A549 (cell line): ENCODE measurements around the gene FANCM. TPM values are rescaled to one million over a fixed set of nuclear protein-coding genes. Genes with fewer than 3 reads are reported as not detected.

ENCODE experiments used
- ATAC-seq, 2 experiments: fragments of 200-7000 bp in 1 of 2; fragments of >200 bp in 1 of 2; cut with Nextera tagmentation in 1 of 2; cut with Tn5 transposase in 1 of 2; 3 replicates each; pipeline versions ENCODE4 v1.8.0 to v1.9.1; 2018 to 2020; ENCODE audit warnings: mild to moderate bottlenecking in 1 of 2, moderate library complexity in 1 of 2
- CTCF ChIA-PET: fragments of 300-600 bp; sonication (Branson Sonifier 250); formaldehyde crosslinking; extraction: SDS; loops from one replicate; lab custom pipeline; 2021; ENCODE audit warnings: antibody characterized with exemption, inconsistent platforms; lab: Yijun Ruan, JAX
- POLR2A ChIA-PET: fragments of 350-600 bp; formaldehyde crosslinking; extraction: SDS; loops from one replicate; lab custom pipeline; 2021; ENCODE audit warnings: antibody characterized with exemption, inconsistent platforms; lab: Yijun Ruan, JAX
- DNase-seq, 2 experiments: peaks; one replicate each; pipeline versions ENCODE4 v3.0.0 to v3.0.0-alpha.2; 2011 to 2016; ENCODE audit warnings: low read depth in 1 of 2, low spot score in 1 of 2
- FAIRE-seq: peaks from 2 replicates; lab custom pipeline; 2011; peaks lifted over from hg19 to GRCh38; lab: Jason Lieb, UNC
- H3K27ac ChIP-seq, 2 experiments: fragments of >200 bp; sonication (Bioruptor Twin); formaldehyde crosslinking; 3 replicates each; pipeline ENCODE4 v1.5.1; 2016 to 2017
- H3K4me1 ChIP-seq: fragments of >200 bp; sonication (Bioruptor Twin); formaldehyde crosslinking; 3 replicates; pipeline ENCODE4 v1.6.1; 2016
- H3K4me2 ChIP-seq: fragments of >200 bp; sonication (Bioruptor Twin); formaldehyde crosslinking; 3 replicates; pipeline ENCODE4 v1.6.1; 2016
- H3K4me3 ChIP-seq: fragments of >200 bp; sonication (Bioruptor Twin); formaldehyde crosslinking; 3 replicates; pipeline ENCODE4 v1.5.1; 2016
- H3K9me3 ChIP-seq: fragments of >200 bp; sonication (Bioruptor Twin); formaldehyde crosslinking; 3 replicates; pipeline ENCODE4 v1.6.1; 2016
- BHLHE40 ChIP-seq: IDR thresholded peaks from 2 replicates; pipeline ENCODE4 v1.6.1; 2012; ENCODE audit warnings: low read depth, low read length, inconsistent platforms
- CBX2 ChIP-seq: fragments of 200-600 bp; sonication (generic); IDR thresholded peaks from 2 replicates; pipeline ENCODE4 v1.6.1; 2016; ENCODE audit warnings: low read depth, mild to moderate bottlenecking, borderline replicate concordance
- CBX8 ChIP-seq: fragments of 200-600 bp; sonication (generic); IDR thresholded peaks from 2 replicates; pipeline ENCODE4 v1.6.1; 2016
- EHF ChIP-seq: fragments of 250-450 bp; sonication (Bioruptor Pico); IDR thresholded peaks from 2 replicates; pipeline ENCODE4 v1.5.0; 2020; ENCODE audit warnings: mild to moderate bottlenecking
- HEYL ChIP-seq: fragments of 250-450 bp; sonication (Bioruptor Pico); IDR thresholded peaks from 2 replicates; pipeline ENCODE4 v1.8.0; 2021; ENCODE audit warnings: mild to moderate bottlenecking, moderate library complexity
- HOXA7 ChIP-seq: fragments of 250-450 bp; sonication (Bioruptor Pico); IDR thresholded peaks from 2 replicates; pipeline ENCODE4 v1.5.0; 2020; ENCODE audit warnings: mild to moderate bottlenecking, moderate library complexity
- HOXB13 ChIP-seq: fragments of 250-450 bp; sonication (Bioruptor Pico); IDR thresholded peaks from 2 replicates; pipeline ENCODE4 v1.5.0; 2020; ENCODE audit warnings: low read depth, mild to moderate bottlenecking, moderate library complexity
- HOXB5 ChIP-seq: fragments of 250-450 bp; sonication (Bioruptor Pico); IDR thresholded peaks from 2 replicates; pipeline ENCODE4 v1.5.0; 2020; ENCODE audit warnings: mild to moderate bottlenecking, moderate library complexity
- KDM5A ChIP-seq: fragments of 200-600 bp; sonication (generic); IDR thresholded peaks from 2 replicates; pipeline ENCODE4 v1.6.1; 2016; ENCODE audit warnings: antibody characterized with exemption, mild to moderate bottlenecking
- MAFK ChIP-seq: fragments of 450-650 bp; IDR thresholded peaks from 2 replicates; pipeline ENCODE4 v1.6.1; 2014; ENCODE audit not compliant: partially characterized antibody
- NPAS2 ChIP-seq: fragments of 250-450 bp; sonication (Bioruptor Pico); IDR thresholded peaks from 2 replicates; pipeline ENCODE4 v1.8.0; 2022; ENCODE audit warnings: mild to moderate bottlenecking, moderate library complexity, borderline replicate concordance
- POLR2A ChIP-seq: IDR thresholded peaks from 2 replicates; pipeline ENCODE4 v1.6.1; 2012; ENCODE audit warnings: mild to moderate bottlenecking, low read length
- POLR2AphosphoS2 ChIP-seq: conservative IDR thresholded peaks from 2 replicates; pipeline ENCODE4 v1.6.1; 2012; ENCODE audit warnings: low read length, improper control_type of control experiment, inconsistent platforms
- RAD21 ChIP-seq, 2 experiments: fragments of >200 bp in 1 of 2; sonication (Bioruptor Twin) in 1 of 2; formaldehyde crosslinking in 1 of 2; IDR thresholded peaks in 1 of 2; conservative IDR thresholded peaks in 1 of 2; 2 replicates in 1 of 2; 3 replicates in 1 of 2; pipeline ENCODE4 v1.6.1; 2012 to 2018; ENCODE audit warnings: inconsistent platforms in 1 of 2
- RARB ChIP-seq: fragments of 250-450 bp; sonication (Bioruptor Pico); IDR thresholded peaks from 2 replicates; pipeline ENCODE4 v1.8.0; 2021; ENCODE audit warnings: mild to moderate bottlenecking, moderate library complexity
- RNF2 ChIP-seq: fragments of 200-600 bp; sonication (generic); IDR thresholded peaks from 2 replicates; pipeline ENCODE4 v1.6.1; 2016; ENCODE audit warnings: low read depth, mild to moderate bottlenecking, antibody characterized with exemption, moderate library complexity, borderline replicate concordance
- SMC3 ChIP-seq: fragments of >200 bp; sonication (Bioruptor Twin); formaldehyde crosslinking; IDR thresholded peaks from 3 replicates; pipeline ENCODE4 v1.6.1; 2018; ENCODE audit warnings: inconsistent platforms
- TFCP2L1 ChIP-seq: fragments of 250-450 bp; sonication (Bioruptor Pico); IDR thresholded peaks from 2 replicates; pipeline ENCODE4 v1.5.0; 2021; ENCODE audit warnings: mild to moderate bottlenecking
- ZC3H11A ChIP-seq: fragments of 450-650 bp; IDR thresholded peaks from 2 replicates; pipeline ENCODE4 v1.6.1; 2014; ENCODE audit warnings: antibody characterized with exemption, mild to moderate bottlenecking
- ZFP36 ChIP-seq: fragments of 450-650 bp; IDR thresholded peaks from 2 replicates; pipeline ENCODE4 v1.6.1; 2014; ENCODE audit warnings: borderline replicate concordance; ENCODE audit not compliant: partially characterized antibody
- ZNF302 ChIP-seq: fragments of 250-450 bp; sonication (Bioruptor Pico); IDR thresholded peaks from 2 replicates; pipeline ENCODE4 v1.9.0; 2021; ENCODE audit warnings: inconsistent platforms, mild to moderate bottlenecking, moderate library complexity
- ZSCAN20 ChIP-seq: fragments of 250-450 bp; sonication (Bioruptor Pico); IDR thresholded peaks from 2 replicates; pipeline ENCODE4 v1.8.0; 2022; ENCODE audit warnings: mild to moderate bottlenecking, moderate library complexity
- WGBS: methylation state at CpG from one replicate; pipeline ENCODE4 v1.1.6; 2017; ENCODE audit errors: missing lambda C conversion rate; 5-methylcytosine and 5-hydroxymethylcytosine counted together
- polyA minus RNA-seq: library from RNA; depleted of rRNA, polyadenylated mRNA; stranded (reverse); fragments of >200 nt; gene quantifications from 2 replicates; pipeline ENCODE4 v1.2.3, GENCODE V29; 2011; rRNA and poly(A)+ RNA removed
- polyA plus RNA-seq, 4 experiments: library from polyadenylated mRNA; depleted of rRNA in 3 of 4; stranded (reverse); fragments of >200 nt; fragmentation: RNase III in 1 of 4; extraction: RNeasy Plus Mini Kit Qiagen cat#74134 plus additional on column Dnase treatment in 1 of 4; gene quantifications; 2 replicates in 3 of 4; 3 replicates in 1 of 4; pipeline ENCODE4 v1.2.3, GENCODE V29; 2011 to 2017
- TF ChIP-seq, protein P1 (sequence below): fragments of >200 bp; sonication (Bioruptor Twin); formaldehyde crosslinking; IDR thresholded peaks from 3 replicates; pipeline ENCODE4 v1.6.1; 2016
- TF ChIP-seq, protein P2 (sequence below): fragments of >200 bp; sonication (Bioruptor Twin); formaldehyde crosslinking; IDR thresholded peaks from 2 replicates; pipeline ENCODE4 v1.6.1; 2016
- TF ChIP-seq, protein P3 (sequence below): fragments of >200 bp; sonication (Bioruptor Twin); formaldehyde crosslinking; IDR thresholded peaks from 3 replicates; pipeline ENCODE4 v1.5.1; 2016
- TF ChIP-seq, protein P4 (sequence below): IDR thresholded peaks from 2 replicates; pipeline ENCODE4 v1.6.1; 2012
- TF ChIP-seq, protein P5 (sequence below): fragments of 450-650 bp; IDR thresholded peaks from 2 replicates; pipeline ENCODE4 v1.6.1; 2014; ENCODE audit warnings: antibody characterized with exemption

The FANCM gene, protein sequence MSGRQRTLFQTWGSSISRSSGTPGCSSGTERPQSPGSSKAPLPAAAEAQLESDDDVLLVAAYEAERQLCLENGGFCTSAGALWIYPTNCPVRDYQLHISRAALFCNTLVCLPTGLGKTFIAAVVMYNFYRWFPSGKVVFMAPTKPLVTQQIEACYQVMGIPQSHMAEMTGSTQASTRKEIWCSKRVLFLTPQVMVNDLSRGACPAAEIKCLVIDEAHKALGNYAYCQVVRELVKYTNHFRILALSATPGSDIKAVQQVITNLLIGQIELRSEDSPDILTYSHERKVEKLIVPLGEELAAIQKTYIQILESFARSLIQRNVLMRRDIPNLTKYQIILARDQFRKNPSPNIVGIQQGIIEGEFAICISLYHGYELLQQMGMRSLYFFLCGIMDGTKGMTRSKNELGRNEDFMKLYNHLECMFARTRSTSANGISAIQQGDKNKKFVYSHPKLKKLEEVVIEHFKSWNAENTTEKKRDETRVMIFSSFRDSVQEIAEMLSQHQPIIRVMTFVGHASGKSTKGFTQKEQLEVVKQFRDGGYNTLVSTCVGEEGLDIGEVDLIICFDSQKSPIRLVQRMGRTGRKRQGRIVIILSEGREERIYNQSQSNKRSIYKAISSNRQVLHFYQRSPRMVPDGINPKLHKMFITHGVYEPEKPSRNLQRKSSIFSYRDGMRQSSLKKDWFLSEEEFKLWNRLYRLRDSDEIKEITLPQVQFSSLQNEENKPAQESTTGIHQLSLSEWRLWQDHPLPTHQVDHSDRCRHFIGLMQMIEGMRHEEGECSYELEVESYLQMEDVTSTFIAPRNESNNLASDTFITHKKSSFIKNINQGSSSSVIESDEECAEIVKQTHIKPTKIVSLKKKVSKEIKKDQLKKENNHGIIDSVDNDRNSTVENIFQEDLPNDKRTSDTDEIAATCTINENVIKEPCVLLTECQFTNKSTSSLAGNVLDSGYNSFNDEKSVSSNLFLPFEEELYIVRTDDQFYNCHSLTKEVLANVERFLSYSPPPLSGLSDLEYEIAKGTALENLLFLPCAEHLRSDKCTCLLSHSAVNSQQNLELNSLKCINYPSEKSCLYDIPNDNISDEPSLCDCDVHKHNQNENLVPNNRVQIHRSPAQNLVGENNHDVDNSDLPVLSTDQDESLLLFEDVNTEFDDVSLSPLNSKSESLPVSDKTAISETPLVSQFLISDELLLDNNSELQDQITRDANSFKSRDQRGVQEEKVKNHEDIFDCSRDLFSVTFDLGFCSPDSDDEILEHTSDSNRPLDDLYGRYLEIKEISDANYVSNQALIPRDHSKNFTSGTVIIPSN (N-terminal part only)
- polyA plus RNA-seq (2011; rRNA removed) (5.7 and 8.8 TPM in 2 replicates), polyA plus RNA-seq (2017; fragmentation: RNase III; extraction: RNeasy Plus Mini Kit Qiagen cat#74134 plus additional on column Dnase treatment) (5.7 to 7.0 TPM (median 6.1 TPM) in 3 replicates), polyA minus RNA-seq (11.6 and 12.3 TPM in 2 replicates)
- 2.1 TPM in 2 replicates for polyA plus RNA-seq (2012; cell fraction: cytosol; rRNA removed)
- 3.0 and 4.2 TPM in 2 replicates for polyA plus RNA-seq (2012; cell fraction: nucleus; rRNA removed)

DNA sequence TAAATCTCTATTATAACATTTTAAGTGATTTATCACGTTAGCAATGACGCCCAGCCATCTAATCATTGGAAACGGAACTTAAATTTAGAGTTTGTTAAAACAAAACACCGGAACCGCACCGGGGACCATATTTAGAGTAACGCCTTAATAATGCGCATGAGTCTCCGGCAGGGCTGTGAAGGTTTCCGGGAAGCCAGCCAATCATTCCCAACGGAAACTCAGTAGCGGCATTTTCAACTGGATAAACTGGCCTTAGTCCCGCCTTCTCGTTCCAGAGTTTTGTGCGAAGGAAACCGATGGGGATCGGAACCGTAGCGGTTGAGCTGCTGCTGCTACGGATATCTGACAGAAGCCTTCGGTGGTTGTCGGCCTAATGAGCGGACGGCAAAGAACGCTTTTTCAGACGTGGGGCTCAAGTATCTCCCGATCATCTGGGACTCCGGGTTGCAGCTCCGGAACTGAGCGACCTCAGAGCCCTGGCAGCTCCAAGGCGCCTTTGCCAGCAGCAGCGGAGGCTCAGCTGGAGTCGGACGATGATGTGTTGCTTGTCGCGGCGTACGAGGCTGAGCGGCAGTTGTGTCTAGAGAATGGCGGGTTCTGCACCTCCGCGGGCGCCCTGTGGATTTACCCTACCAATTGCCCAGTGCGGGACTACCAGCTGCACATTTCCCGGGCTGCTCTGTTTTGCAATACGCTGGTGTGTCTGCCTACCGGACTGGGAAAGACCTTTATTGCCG lies at the start of gene FANCM:
TSS of gene FANCM (plus strand) at position 272 of the 737 bp plus-strand sequence. CDS start at position 374, 102 bp downstream.
- ATAC-seq = peak; percentile 63 to 79
- H3K4me2 ChIP-seq = peak within 1 kb of the TSS; percentile 90
- peak; percentile 95 for FAIRE-seq
- peak; percentile 89 to 98 for DNase-seq
- whole genome bisulfite sequencing = 0% methylated on average over 38 of the region's 48 CpGs
- H3K9me3 ChIP-seq = no peaks in the 10 kb centered on the region
- ChIA-PET CTCF (interaction anchor here (1.4 to 1.9 kb wide), 2 partner anchors 11 to 222 kb away, joined by 5 to 11 read pairs; no protein-coding TSS in a partner anchor), POLR2A (interaction anchor here (0.6 to 1.7 kb wide), 3 partner anchors 49 to 239 kb away, joined by 3 to 12 read pairs (median 9); partner anchors contain the start of genes KLHL28 and TOGARAM1)
- H3K4me1 ChIP-seq = peaks cover 20% of the 10 kb centered on the region
- H3K27ac ChIP-seq = peak within 1 kb of the TSS; percentile 79 to 84
- H3K4me3 ChIP-seq = peak within 1 kb of the TSS; percentile 78
- TF ChIP-seq EHF (CRISPR knock-in tag) = no peak
- TF ChIP-seq ZC3H11A = no peak
- TF ChIP-seq RARB (CRISPR knock-in tag) = no peak
- TF ChIP-seq CBX8 = no peak
- no peak for TF ChIP-seq BHLHE40
- peak; percentile 31; the same call in 1 of the 2 replicates for TF ChIP-seq KDM5A
- no peak for TF ChIP-seq HEYL
- TF ChIP-seq, protein P1, sequence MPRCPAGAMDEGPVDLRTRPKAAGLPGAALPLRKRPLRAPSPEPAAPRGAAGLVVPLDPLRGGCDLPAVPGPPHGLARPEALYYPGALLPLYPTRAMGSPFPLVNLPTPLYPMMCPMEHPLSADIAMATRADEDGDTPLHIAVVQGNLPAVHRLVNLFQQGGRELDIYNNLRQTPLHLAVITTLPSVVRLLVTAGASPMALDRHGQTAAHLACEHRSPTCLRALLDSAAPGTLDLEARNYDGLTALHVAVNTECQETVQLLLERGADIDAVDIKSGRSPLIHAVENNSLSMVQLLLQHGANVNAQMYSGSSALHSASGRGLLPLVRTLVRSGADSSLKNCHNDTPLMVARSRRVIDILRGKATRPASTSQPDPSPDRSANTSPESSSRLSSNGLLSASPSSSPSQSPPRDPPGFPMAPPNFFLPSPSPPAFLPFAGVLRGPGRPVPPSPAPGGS = 0 out of 3 replicates have a peak, but pooled peaks have one; percentile 28
- TF ChIP-seq ZFP36 = no peak
- no peak for TF ChIP-seq TFCP2L1 (CRISPR knock-in tag)
- TF ChIP-seq HOXA7 = no peak
- no peak for TF ChIP-seq POLR2AphosphoS2
- no peak for TF ChIP-seq RAD21 (conservative IDR thresholded peaks at IDR 0.05 in 1 of 2, IDR thresholded peaks at IDR 0.05 in 1 of 2)
- TF ChIP-seq POLR2A = peak; percentile 57
- TF ChIP-seq, protein P2, sequence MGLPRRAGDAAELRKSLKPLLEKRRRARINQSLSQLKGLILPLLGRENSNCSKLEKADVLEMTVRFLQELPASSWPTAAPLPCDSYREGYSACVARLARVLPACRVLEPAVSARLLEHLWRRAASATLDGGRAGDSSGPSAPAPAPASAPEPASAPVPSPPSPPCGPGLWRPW = no peak
- no peak for TF ChIP-seq HOXB5 (CRISPR knock-in tag)
- TF ChIP-seq SMC3 = no peak
- TF ChIP-seq, protein P3, sequence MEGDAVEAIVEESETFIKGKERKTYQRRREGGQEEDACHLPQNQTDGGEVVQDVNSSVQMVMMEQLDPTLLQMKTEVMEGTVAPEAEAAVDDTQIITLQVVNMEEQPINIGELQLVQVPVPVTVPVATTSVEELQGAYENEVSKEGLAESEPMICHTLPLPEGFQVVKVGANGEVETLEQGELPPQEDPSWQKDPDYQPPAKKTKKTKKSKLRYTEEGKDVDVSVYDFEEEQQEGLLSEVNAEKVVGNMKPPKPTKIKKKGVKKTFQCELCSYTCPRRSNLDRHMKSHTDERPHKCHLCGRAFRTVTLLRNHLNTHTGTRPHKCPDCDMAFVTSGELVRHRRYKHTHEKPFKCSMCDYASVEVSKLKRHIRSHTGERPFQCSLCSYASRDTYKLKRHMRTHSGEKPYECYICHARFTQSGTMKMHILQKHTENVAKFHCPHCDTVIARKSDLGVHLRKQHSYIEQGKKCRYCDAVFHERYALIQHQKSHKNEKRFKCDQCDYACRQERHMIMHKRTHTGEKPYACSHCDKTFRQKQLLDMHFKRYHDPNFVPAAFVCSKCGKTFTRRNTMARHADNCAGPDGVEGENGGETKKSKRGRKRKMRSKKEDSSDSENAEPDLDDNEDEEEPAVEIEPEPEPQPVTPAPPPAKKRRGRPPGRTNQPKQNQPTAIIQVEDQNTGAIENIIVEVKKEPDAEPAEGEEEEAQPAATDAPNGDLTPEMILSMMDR = no peak
- no peak for TF ChIP-seq NPAS2 (CRISPR knock-in tag)
- no peak for TF ChIP-seq ZSCAN20 (CRISPR knock-in tag)
- no peak for TF ChIP-seq MAFK
- no peak for TF ChIP-seq ZNF302
- TF ChIP-seq, protein P4, sequence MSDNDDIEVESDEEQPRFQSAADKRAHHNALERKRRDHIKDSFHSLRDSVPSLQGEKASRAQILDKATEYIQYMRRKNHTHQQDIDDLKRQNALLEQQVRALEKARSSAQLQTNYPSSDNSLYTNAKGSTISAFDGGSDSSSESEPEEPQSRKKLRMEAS = peak; percentile 81
- TF ChIP-seq, protein P5, sequence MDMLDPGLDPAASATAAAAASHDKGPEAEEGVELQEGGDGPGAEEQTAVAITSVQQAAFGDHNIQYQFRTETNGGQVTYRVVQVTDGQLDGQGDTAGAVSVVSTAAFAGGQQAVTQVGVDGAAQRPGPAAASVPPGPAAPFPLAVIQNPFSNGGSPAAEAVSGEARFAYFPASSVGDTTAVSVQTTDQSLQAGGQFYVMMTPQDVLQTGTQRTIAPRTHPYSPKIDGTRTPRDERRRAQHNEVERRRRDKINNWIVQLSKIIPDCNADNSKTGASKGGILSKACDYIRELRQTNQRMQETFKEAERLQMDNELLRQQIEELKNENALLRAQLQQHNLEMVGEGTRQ = no peak
- TF ChIP-seq RNF2 = no peak
- TF ChIP-seq CBX2 = no peak
- TF ChIP-seq HOXB13 (CRISPR knock-in tag) = no peak
